B cell (primary cell): ENCODE results near the gene PKNOX2.

Experiments used
- EZH2 ChIP-seq: IDR thresholded peaks from 2 replicates; pipeline ENCODE4 v1.6.1; 2012; ENCODE audit warnings: borderline replicate concordance, low read depth, mild to moderate bottlenecking, moderate library complexity, low read length; ENCODE audit not compliant: insufficient read depth, poor library complexity, severe bottlenecking
- TF ChIP-seq, protein P1 (sequence below): fragments of 200-600 bp; IDR thresholded peaks from one replicate; pipeline ENCODE4 v1.8.0; 2022; ENCODE audit warnings: antibody characterized with exemption, mild to moderate bottlenecking

DNA sequence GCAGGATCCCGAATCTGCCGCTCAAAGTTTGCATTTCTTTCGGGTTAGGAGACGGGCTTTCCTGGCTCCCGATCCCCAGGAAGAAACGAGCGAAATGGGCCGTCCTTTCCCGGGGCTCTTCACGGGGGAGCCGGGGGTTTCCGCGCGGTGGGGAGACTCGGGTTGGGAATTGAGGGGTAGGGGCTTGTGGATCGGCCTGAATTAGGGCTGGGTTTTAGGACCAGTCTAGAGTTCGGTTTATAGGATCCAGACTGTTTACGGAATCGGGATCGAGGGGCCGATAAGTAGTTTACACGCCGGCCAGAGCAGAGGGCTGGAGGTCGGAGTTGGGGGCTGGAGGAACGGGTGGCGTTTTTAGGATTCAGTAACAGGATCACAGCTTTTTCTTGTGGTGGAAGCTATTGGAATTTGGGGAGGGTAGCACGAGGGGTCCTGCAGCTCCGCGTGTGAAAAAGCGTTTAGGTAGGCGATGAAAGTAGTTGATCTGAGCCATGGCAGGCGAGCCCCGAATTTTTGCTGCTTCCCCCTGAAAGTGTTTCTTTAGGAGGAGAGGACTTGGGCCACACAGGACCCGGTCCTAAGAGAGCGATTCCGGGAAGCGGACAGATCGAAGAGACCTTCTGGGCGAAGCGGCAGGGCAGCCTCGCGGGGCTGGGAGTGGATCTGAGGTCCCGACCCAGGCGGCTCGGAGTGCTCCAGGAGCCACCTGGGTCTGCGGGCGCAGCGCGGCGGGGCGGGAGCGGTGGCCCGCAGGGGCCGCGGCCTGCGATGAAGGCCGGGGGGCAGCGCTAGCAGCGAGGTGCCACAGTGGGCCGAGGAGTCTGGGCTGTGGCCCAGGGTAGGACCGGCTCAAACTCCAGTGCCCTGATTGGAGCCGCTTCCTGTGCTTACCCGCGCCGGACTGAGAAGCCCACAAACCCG is 1.6 kb downstream of the PKNOX2 start:
- TF ChIP-seq EZH2, result peak; percentile 94
- TF ChIP-seq, protein P1, sequence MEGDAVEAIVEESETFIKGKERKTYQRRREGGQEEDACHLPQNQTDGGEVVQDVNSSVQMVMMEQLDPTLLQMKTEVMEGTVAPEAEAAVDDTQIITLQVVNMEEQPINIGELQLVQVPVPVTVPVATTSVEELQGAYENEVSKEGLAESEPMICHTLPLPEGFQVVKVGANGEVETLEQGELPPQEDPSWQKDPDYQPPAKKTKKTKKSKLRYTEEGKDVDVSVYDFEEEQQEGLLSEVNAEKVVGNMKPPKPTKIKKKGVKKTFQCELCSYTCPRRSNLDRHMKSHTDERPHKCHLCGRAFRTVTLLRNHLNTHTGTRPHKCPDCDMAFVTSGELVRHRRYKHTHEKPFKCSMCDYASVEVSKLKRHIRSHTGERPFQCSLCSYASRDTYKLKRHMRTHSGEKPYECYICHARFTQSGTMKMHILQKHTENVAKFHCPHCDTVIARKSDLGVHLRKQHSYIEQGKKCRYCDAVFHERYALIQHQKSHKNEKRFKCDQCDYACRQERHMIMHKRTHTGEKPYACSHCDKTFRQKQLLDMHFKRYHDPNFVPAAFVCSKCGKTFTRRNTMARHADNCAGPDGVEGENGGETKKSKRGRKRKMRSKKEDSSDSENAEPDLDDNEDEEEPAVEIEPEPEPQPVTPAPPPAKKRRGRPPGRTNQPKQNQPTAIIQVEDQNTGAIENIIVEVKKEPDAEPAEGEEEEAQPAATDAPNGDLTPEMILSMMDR, result no peak
